ENCODE results near the gene E4F1.
"Not testable (repeated sequence)": the region's sequence is repeated elsewhere in the genome, so short reads cannot be mapped to it uniquely, and the experiment has no call there.

Gene E4F1

GRCh38 chr16:2250652-2251295 is 27.4 kb downstream of the E4F1 start:
- DNase-seq, result no peak

GRCh38 chr16:2251296-2252111 is 28.1 kb downstream of the E4F1 start, which contains the start of gene ECI1:
Gene ECI1, minus strand, starts transcription at chr16:2251587. Its CDS starts 21 bp downstream, at chr16:2251566.
- peak; percentile 79 for DNase-seq

- no peak for DNase-seq
These were observed 29.4 kb downstream of the E4F1 start for GRCh38 chr16:2252806-2253148.

- no peak for DNase-seq
These were observed 29.9 kb downstream of the E4F1 start for GRCh38 chr16:2253293-2253692.

- DNase-seq, result no peak
These were observed 33.2 kb downstream of the E4F1 start for GRCh38 chr16:2256531-2257140.

- DNase-seq, result no peak
These were observed 34.3 kb downstream of the E4F1 start for GRCh38 chr16:2257726-2258125.

GRCh38 chr16:2258530-2258929 is 35.1 kb downstream of the E4F1 start:
- not testable (repeated sequence) for DNase-seq

GRCh38 chr16:2260250-2260649 is 36.9 kb downstream of the E4F1 start:
- DNase-seq, result no peak

- not testable (repeated sequence) for DNase-seq
These were observed 39.6 kb downstream of the E4F1 start for GRCh38 chr16:2263026-2263425.

GRCh38 chr16:2266887-2267286 is 43.5 kb downstream of the E4F1 start:
- not testable (repeated sequence) for DNase-seq

GRCh38 chr16:2267505-2267912 is 44.1 kb downstream of the E4F1 start:
- not testable (repeated sequence) for DNase-seq

GRCh38 chr16:2267913-2268666 is 44.7 kb downstream of the E4F1 start, which contains the start of gene RNPS1:
Gene RNPS1, minus strand, starts transcription at chr16:2268126. Its CDS starts 3,483 bp downstream, at chr16:2264643.
- peak; percentile 91 for DNase-seq

- no peak for DNase-seq
These were observed 46.7 kb downstream of the E4F1 start for GRCh38 chr16:2270070-2270462.

- no peak for DNase-seq
These were observed 47.4 kb downstream of the E4F1 start for GRCh38 chr16:2270588-2271470.

- no peak for DNase-seq
These were observed 48.6 kb downstream of the E4F1 start for GRCh38 chr16:2271848-2272461.

- no peak for DNase-seq
These were observed 50.1 kb downstream of the E4F1 start for GRCh38 chr16:2273484-2273883.

GRCh38 chr16:2273931-2274330 is 50.5 kb downstream of the E4F1 start:
- no peak for DNase-seq

- DNase-seq, result no peak
These were observed 52.3 kb downstream of the E4F1 start for GRCh38 chr16:2275476-2276367.

- no peak for DNase-seq
These were observed 53.2 kb downstream of the E4F1 start for GRCh38 chr16:2276368-2277195.
